Umbilical cord (tissue), 2 donors: Measurements from ENCODE around the gene KLHL18. TPM values are rescaled to one million over a fixed set of nuclear protein-coding genes. Genes with fewer than 3 reads are reported as not detected.
A peak's percentile ranks its signal among the peaks of the same experiment; 100 is the strongest.

Experiments used
- DNase-seq: peaks from one replicate; pipeline ENCODE4 v3.0.0-alpha.2; 2015; ENCODE audit warnings: low spot score
- total RNA-seq: library from RNA; depleted of rRNA; stranded (reverse); fragments of >200 nt; gene quantifications from one replicate; pipeline ENCODE4 v1.2.3, GENCODE V29; 2014; ENCODE audit warnings: low replicate concordance; ENCODE audit not compliant: insufficient read depth

KLHL18 gene
- total RNA-seq, 1 donor from 2014 or later = 11.8 TPM

- peak; percentile 22 for DNase-seq
Observed at GRCh38 chr3:47394140-47394870, 111.6 kb downstream of the KLHL18 start.

- DNase-seq = no peak
Observed at GRCh38 chr3:47394881-47395280, 112.1 kb downstream of the KLHL18 start.

Other genes starting within 250 kb of the KLHL18 start
- 30.1 TPM for gene SETD2, start 118.8 kb upstream of the KLHL18 start, total RNA-seq
- not detected for gene KIF9, start 145 bp upstream of the KLHL18 start, total RNA-seq
- 18.8 TPM for gene PTPN23, start 98.1 kb downstream of the KLHL18 start, total RNA-seq
- 44.8 TPM for gene SCAP, start 193.0 kb downstream of the KLHL18 start, total RNA-seq
- 11.3 TPM for gene ELP6, start 230.8 kb downstream of the KLHL18 start, total RNA-seq